Measurements from ENCODE around the gene IQSEC3. TPM values are rescaled to one million over a fixed set of nuclear protein-coding genes. Genes with fewer than 3 reads are reported as not detected.
"Not testable (repeated sequence)": the region's sequence is repeated elsewhere in the genome, so short reads cannot be mapped to it uniquely, and the experiment has no call there.

The IQSEC3 gene
- total RNA-seq, 1 donor from 2014 or later: 1.3 TPM

GRCh38 chr12:180445-180844 is 113.9 kb downstream of the IQSEC3 start:
- H3K4me3 ChIP-seq (ENCODE audit: low read depth, low read length): no peak overlapping the region
- TF ChIP-seq CTCF (conservative IDR thresholded peaks at IDR 0.05; ENCODE audit: low read depth, low read length): no peak
- DNase-seq (ENCODE audit: low read depth): no peak

- no peak overlapping the region for H3K4me3 ChIP-seq (ENCODE audit: low read depth, low read length)
- TF ChIP-seq CTCF (conservative IDR thresholded peaks at IDR 0.05; ENCODE audit: low read depth, low read length): no peak
- DNase-seq (ENCODE audit: low read depth): no peak
Measured at GRCh38 chr12:181921-182320, 115.4 kb downstream of the IQSEC3 start.

GRCh38 chr12:182381-182892 is 115.9 kb downstream of the IQSEC3 start:
- DNase-seq (ENCODE audit: low read depth): no peak
- no peak overlapping the region for H3K4me3 ChIP-seq (ENCODE audit: low read depth, low read length)
- no peak for TF ChIP-seq CTCF (conservative IDR thresholded peaks at IDR 0.05; ENCODE audit: low read depth, low read length)

- TF ChIP-seq CTCF (conservative IDR thresholded peaks at IDR 0.05; ENCODE audit: low read depth, low read length): no peak
- no peak for DNase-seq (ENCODE audit: low read depth)
- H3K4me3 ChIP-seq (ENCODE audit: low read depth, low read length): no peak overlapping the region
Measured at GRCh38 chr12:184811-185575, 118.4 kb downstream of the IQSEC3 start.

GRCh38 chr12:185576-185955 is 119.0 kb downstream of the IQSEC3 start:
- no peak for DNase-seq (ENCODE audit: low read depth)
- TF ChIP-seq CTCF (conservative IDR thresholded peaks at IDR 0.05; ENCODE audit: low read depth, low read length): no peak
- no peak overlapping the region for H3K4me3 ChIP-seq (ENCODE audit: low read depth, low read length)

GRCh38 chr12:186006-186625 is 119.5 kb downstream of the IQSEC3 start:
- no peak for TF ChIP-seq CTCF (conservative IDR thresholded peaks at IDR 0.05; ENCODE audit: low read depth, low read length)

GRCh38 chr12:187986-188909 is 121.7 kb downstream of the IQSEC3 start:
- H3K4me3 ChIP-seq (ENCODE audit: low read depth, low read length): peak overlapping the region; percentile 49
- DNase-seq (ENCODE audit: low read depth): not testable (repeated sequence)

More at GRCh38 chr12:186006-186625, 119.5 kb downstream of the IQSEC3 start:
- no peak overlapping the region for H3K4me3 ChIP-seq (ENCODE audit: low read depth, low read length)
- DNase-seq (ENCODE audit: low read depth): no peak

Measured in epithelial cell of proximal tubule (primary cell).